ENCODE measurements around the gene GTPBP1.
A peak's percentile ranks its signal among the peaks of the same experiment; 100 is the strongest.

GTPBP1 gene

DNA sequence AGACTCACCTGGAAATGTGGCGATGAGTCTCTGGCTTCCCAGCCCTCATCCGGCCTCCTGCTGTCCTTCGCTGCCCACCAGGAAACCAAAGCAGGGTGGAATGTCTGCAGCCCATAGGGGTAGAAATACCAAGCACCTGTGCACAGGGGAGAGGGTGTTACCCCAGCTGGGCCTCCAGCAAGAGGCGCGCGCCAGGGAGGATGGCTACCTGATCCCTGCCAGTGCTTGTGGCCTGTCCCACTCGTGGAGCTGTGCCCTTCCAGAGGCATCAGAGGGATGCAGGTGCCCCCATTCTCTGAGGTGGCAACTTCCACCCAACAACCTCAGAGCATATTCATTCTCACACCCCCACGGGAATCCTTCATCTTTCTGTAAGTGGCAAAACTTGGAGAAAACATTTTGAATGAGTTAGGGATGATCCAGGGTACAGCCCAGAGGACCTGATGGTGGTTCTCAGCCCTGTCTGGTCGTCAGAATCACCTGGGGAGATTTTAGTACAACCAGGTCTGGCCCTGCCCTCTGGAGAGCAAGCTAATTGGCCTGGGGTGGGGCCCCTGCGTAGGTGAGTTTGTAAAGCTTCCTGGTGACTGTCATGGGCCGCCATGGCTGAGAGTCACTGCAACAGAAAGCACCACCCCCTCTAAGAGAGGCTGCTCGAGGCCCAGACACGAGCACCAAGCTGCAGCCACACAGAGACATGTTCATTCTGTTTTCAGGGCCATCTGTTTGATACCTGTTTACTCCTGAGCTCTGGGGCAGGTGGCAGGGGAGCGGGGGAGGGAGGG lies 40.1 kb downstream of the GTPBP1 start:
- H3K9me3 ChIP-seq (ENCODE audit: severe bottlenecking), result no peaks in the 10 kb centered on the region
- H3K36me3 ChIP-seq, result peaks cover 96% of the 10 kb centered on the region
- peak overlapping the region; percentile 47 for H3K27ac ChIP-seq
- TF ChIP-seq, protein P1, sequence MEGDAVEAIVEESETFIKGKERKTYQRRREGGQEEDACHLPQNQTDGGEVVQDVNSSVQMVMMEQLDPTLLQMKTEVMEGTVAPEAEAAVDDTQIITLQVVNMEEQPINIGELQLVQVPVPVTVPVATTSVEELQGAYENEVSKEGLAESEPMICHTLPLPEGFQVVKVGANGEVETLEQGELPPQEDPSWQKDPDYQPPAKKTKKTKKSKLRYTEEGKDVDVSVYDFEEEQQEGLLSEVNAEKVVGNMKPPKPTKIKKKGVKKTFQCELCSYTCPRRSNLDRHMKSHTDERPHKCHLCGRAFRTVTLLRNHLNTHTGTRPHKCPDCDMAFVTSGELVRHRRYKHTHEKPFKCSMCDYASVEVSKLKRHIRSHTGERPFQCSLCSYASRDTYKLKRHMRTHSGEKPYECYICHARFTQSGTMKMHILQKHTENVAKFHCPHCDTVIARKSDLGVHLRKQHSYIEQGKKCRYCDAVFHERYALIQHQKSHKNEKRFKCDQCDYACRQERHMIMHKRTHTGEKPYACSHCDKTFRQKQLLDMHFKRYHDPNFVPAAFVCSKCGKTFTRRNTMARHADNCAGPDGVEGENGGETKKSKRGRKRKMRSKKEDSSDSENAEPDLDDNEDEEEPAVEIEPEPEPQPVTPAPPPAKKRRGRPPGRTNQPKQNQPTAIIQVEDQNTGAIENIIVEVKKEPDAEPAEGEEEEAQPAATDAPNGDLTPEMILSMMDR (IDR thresholded peaks at IDR 0.05; ENCODE audit: low read depth, low read length), result no peak
- H3K4me3 ChIP-seq (ENCODE audit: low read depth, low read length), result no peak overlapping the region
- H3K27me3 ChIP-seq (ENCODE audit: insufficient read depth, low read depth, severe bottlenecking), result no peaks in the 10 kb centered on the region
- DNase-seq, result peak; percentile 45

DNA sequence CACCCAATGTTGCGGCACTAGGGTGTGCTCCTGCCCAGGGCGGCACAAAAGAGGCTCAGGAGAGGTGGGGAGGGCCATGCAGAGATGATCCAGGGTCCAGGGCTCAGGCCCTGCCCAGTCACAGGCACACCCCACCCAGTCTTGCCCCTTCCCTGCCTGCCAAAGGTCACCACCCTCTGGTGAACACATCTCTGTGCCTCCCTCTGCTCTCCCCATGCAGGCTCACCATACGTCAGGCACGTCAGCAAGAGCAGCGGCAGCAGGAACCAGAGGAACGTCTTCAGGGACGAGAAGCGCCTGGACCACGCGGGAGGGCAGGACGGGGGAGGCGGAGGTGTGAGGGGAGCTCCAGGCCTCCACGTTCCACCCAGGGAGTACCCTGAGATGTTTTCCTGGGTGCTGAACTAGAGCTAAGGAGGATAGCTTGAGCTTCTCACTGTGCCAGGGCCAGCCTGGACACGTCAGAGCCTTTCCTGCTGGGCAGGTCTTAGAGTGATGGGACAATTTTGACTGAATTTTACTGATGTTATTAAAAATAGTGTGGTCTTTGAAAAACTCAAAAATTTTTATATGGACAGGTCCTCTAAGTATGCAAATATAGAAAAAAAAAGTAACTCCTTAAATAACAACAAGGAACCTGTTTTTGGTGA lies 42.9 kb downstream of the GTPBP1 start:
- no peaks in the 10 kb centered on the region for H3K27me3 ChIP-seq (ENCODE audit: insufficient read depth, low read depth, severe bottlenecking)
- no peak overlapping the region for H3K4me3 ChIP-seq (ENCODE audit: low read depth, low read length)
- TF ChIP-seq, protein P1 (IDR thresholded peaks at IDR 0.05; ENCODE audit: low read depth, low read length), result no peak
- H3K36me3 ChIP-seq, result peaks cover 96% of the 10 kb centered on the region
- H3K27ac ChIP-seq, result 0 out of 2 replicates have a peak overlapping the region, but pooled peaks have one; percentile 16
- DNase-seq, result no peak
- no peaks in the 10 kb centered on the region for H3K9me3 ChIP-seq (ENCODE audit: severe bottlenecking)

DNA sequence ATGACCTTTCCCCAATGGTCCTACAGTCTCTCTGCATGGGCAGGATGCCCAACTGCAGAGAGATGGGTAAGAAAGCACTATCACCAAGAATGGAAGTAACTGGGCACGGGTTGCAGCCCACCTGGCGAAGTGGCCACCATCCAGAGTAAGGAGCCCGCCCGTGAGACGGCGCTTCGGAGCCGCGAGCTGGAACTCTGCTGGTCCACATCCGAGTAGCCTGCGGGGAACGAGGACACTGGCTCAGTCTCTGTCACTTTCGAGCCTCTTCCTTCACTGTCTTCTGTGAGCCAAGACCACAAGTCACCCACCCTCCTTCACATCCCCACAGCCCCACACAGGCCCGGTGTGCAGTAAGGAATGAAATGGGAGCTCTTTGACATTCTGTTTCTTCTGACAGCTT lies 44.4 kb downstream of the GTPBP1 start:
- Histone ChIP-seq H3K4me3 (ENCODE audit: low read depth, low read length) (no peak overlapping the region), H3K27me3 (ENCODE audit: insufficient read depth, low read depth, severe bottlenecking) (no peaks in the 10 kb centered on the region), H3K36me3 (peaks cover 87% of the 10 kb centered on the region), H3K9me3 (ENCODE audit: severe bottlenecking) (no peaks in the 10 kb centered on the region), H3K27ac (no peak overlapping the region)
- DNase-seq, result no peak
- TF ChIP-seq, protein P1 (IDR thresholded peaks at IDR 0.05; ENCODE audit: low read depth, low read length), result no peak

DNA sequence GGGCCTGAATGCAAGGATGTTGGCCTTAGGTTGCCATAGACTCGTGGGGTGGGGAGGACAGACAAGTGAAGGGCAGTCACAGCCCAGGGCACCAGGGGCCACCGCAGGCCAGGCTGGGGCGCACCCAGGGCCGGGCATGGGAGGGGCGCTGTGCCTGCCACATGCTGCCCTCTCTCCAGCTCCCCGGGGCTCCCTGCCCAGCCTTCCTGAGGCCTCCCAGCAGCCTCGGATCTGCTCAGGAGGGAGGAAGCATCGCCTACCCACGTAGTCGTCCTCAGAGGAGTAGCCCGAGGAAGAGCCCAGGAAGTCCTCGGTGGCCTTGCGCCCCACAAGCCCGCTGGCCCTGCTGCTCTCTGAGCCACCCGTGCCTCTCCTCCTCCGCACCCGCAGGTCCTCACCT lies 44.9 kb downstream of the GTPBP1 start:
- Histone ChIP-seq H3K9me3 (ENCODE audit: severe bottlenecking) (no peaks in the 10 kb centered on the region), H3K36me3 (peaks cover 81% of the 10 kb centered on the region), H3K27ac (no peak overlapping the region), H3K4me3 (ENCODE audit: low read depth, low read length) (no peak overlapping the region), H3K27me3 (ENCODE audit: insufficient read depth, low read depth, severe bottlenecking) (no peaks in the 10 kb centered on the region)
- TF ChIP-seq, protein P1 (IDR thresholded peaks at IDR 0.05; ENCODE audit: low read depth, low read length), result no peak
- no peak for DNase-seq

DNA sequence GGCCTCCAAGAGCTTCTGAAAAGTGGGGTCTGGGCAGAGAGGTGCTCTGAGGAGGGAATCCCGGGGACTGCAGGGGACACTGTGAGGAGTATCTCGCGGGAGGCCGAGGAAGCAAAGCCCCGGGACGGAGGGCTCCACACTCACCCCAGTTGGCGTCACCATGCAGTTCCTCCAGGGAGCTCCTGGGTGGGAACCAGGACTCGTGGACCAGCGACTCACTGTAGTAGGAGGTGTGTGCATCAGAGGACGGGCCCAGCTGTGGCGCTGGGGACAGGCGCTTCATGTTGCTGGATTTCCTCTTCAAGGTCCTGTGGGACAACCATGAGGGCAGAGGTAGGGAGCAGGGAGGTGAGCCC lies 45.3 kb downstream of the GTPBP1 start:
- no peak overlapping the region for H3K4me3 ChIP-seq (ENCODE audit: low read depth, low read length)
- no peak overlapping the region for H3K27ac ChIP-seq

More for the DNA sequence above, 45.3 kb downstream of the GTPBP1 start:
- TF ChIP-seq, protein P1 (IDR thresholded peaks at IDR 0.05; ENCODE audit: low read depth, low read length), result no peak
- no peak for DNase-seq
- peaks cover 77% of the 10 kb centered on the region for H3K36me3 ChIP-seq
- no peaks in the 10 kb centered on the region for H3K9me3 ChIP-seq (ENCODE audit: severe bottlenecking)
- no peaks in the 10 kb centered on the region for H3K27me3 ChIP-seq (ENCODE audit: insufficient read depth, low read depth, severe bottlenecking)

All from WERI-Rb-1 (cell line).